ENCODE measurements around the gene RYR1.

The RYR1 gene

DNA sequence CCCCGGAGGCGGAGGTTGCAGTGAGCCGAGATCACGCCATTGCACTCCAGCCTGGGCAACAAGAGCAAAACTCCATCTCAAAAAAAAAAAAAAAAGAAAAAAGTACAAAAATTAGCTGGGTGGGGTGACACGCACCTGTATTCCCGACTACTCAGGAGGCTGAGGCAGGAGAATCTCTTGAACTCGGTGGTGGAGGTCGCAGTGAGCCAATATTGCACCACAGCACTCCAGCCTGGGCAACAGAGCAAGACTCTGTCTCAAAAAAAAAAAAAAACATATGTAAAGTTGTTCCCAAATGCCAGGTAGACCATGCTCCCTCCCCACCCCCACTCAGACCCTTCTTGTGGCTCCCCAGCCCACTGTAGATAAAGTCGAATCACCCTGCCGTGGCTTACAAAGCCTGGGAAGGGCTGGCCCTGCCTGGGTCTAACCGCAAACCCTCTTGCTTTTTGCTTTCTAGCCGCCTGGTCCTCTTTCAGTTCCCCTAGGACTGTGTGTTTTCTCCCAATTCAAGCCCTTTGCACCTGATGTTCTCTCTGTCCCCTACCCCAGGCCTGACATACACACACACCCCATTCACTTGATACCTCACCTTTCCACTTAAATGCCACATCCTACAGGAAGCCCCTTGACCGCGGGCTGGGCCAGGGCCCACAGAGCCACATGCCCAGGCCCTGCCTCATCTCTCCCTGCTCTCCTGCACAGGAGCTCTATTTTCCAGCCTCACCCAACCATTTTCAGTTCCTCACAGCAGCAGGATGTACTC lies 149.9 kb downstream of the RYR1 start:
- no peak overlapping the region for H3K27ac ChIP-seq
- TF ChIP-seq, protein P1, sequence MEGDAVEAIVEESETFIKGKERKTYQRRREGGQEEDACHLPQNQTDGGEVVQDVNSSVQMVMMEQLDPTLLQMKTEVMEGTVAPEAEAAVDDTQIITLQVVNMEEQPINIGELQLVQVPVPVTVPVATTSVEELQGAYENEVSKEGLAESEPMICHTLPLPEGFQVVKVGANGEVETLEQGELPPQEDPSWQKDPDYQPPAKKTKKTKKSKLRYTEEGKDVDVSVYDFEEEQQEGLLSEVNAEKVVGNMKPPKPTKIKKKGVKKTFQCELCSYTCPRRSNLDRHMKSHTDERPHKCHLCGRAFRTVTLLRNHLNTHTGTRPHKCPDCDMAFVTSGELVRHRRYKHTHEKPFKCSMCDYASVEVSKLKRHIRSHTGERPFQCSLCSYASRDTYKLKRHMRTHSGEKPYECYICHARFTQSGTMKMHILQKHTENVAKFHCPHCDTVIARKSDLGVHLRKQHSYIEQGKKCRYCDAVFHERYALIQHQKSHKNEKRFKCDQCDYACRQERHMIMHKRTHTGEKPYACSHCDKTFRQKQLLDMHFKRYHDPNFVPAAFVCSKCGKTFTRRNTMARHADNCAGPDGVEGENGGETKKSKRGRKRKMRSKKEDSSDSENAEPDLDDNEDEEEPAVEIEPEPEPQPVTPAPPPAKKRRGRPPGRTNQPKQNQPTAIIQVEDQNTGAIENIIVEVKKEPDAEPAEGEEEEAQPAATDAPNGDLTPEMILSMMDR (IDR thresholded peaks at IDR 0.05) = no peak
- TF ChIP-seq ZFX (IDR thresholded peaks at IDR 0.05; ENCODE audit: borderline replicate concordance) = no peak

GRCh38 chr19:38583985-38584305 lies 150.5 kb downstream of the RYR1 start:
- TF ChIP-seq, protein P1 (IDR thresholded peaks at IDR 0.05) = no peak
- TF ChIP-seq ZFX (IDR thresholded peaks at IDR 0.05; ENCODE audit: borderline replicate concordance) = no peak
- H3K27ac ChIP-seq = no peak overlapping the region

GRCh38 chr19:38587562-38587961 lies 154.1 kb downstream of the RYR1 start:
- TF ChIP-seq, protein P1 (IDR thresholded peaks at IDR 0.05) = no peak
- no peak for TF ChIP-seq ZFX (IDR thresholded peaks at IDR 0.05; ENCODE audit: borderline replicate concordance)
- H3K27ac ChIP-seq = no peak overlapping the region

GRCh38 chr19:38588041-38588440 lies 154.6 kb downstream of the RYR1 start:
- no peak for TF ChIP-seq ZFX (IDR thresholded peaks at IDR 0.05; ENCODE audit: borderline replicate concordance)
- TF ChIP-seq, protein P1 (IDR thresholded peaks at IDR 0.05) = no peak
- H3K27ac ChIP-seq = no peak overlapping the region

- no peak for TF ChIP-seq ZFX (IDR thresholded peaks at IDR 0.05; ENCODE audit: borderline replicate concordance)
- TF ChIP-seq, protein P1 (IDR thresholded peaks at IDR 0.05) = no peak
- no peak overlapping the region for H3K27ac ChIP-seq
These were observed 159.4 kb downstream of the RYR1 start for GRCh38 chr19:38592940-38593339.

- H3K27ac ChIP-seq = peak overlapping the region; percentile 90
- no peak for TF ChIP-seq ZFX (IDR thresholded peaks at IDR 0.05; ENCODE audit: borderline replicate concordance)
- TF ChIP-seq, protein P1 (IDR thresholded peaks at IDR 0.05) = peak; percentile 19
These were observed 162.8 kb downstream of the RYR1 start for GRCh38 chr19:38596057-38596981.

- TF ChIP-seq, protein P1 (IDR thresholded peaks at IDR 0.05) = no peak
- TF ChIP-seq ZFX (IDR thresholded peaks at IDR 0.05; ENCODE audit: borderline replicate concordance) = no peak
- peak overlapping the region; percentile 90 for H3K27ac ChIP-seq
These were observed 163.6 kb downstream of the RYR1 start for GRCh38 chr19:38597075-38597474.

All from 22Rv1 (cell line).